HG03159 (cell line): ENCODE measurements around the gene RNF114.
"Not testable (repeated sequence)": the region's sequence is repeated elsewhere in the genome, so short reads cannot be mapped to it uniquely, and the experiment has no call there.

Experiments used
- ATAC-seq: cut with Tn5 transposase; IDR thresholded peaks from one replicate; pipeline ENCODE4 v1.9.1; 2021; ENCODE audit warnings: mild to moderate bottlenecking, moderate library complexity; ENCODE audit not compliant: unreplicated experiment

The RNF114 gene

GRCh38 chr20:49984426-49985153, 48.4 kb downstream of the RNF114 start:
- no peak for ATAC-seq

GRCh38 chr20:49985157-49985556, 49.0 kb downstream of the RNF114 start:
- no peak for ATAC-seq

GRCh38 chr20:49985617-49986016, 49.4 kb downstream of the RNF114 start:
- no peak for ATAC-seq

GRCh38 chr20:49986049-49986448, 49.9 kb downstream of the RNF114 start:
- no peak for ATAC-seq

- no peak for ATAC-seq
Measured at GRCh38 chr20:49987015-49987867, 51.0 kb downstream of the RNF114 start.

- no peak for ATAC-seq
Measured at GRCh38 chr20:49987868-49988690, 51.9 kb downstream of the RNF114 start.

GRCh38 chr20:49989234-49990065, 53.3 kb downstream of the RNF114 start:
- no peak for ATAC-seq

GRCh38 chr20:49990271-49990720, 54.1 kb downstream of the RNF114 start:
- no peak for ATAC-seq

GRCh38 chr20:49993301-49993751, 57.1 kb downstream of the RNF114 start:
- ATAC-seq: no peak

GRCh38 chr20:49995586-49995985, 59.4 kb downstream of the RNF114 start:
- ATAC-seq: no peak

GRCh38 chr20:49998478-49999188, 62.4 kb downstream of the RNF114 start:
- ATAC-seq: not testable (repeated sequence)

- no peak for ATAC-seq
Measured at GRCh38 chr20:49999329-49999728, 63.1 kb downstream of the RNF114 start.

GRCh38 chr20:50000548-50001222, 64.5 kb downstream of the RNF114 start:
- ATAC-seq: not testable (repeated sequence)

- ATAC-seq: no peak
Measured at GRCh38 chr20:50001784-50002311, 65.7 kb downstream of the RNF114 start.

GRCh38 chr20:50003253-50003656, 67.1 kb downstream of the RNF114 start:
- no peak for ATAC-seq
